H1 (cell line): ENCODE results near the gene SORCS3.

Experiments used
- EGR1 ChIP-seq: IDR thresholded peaks from 2 replicates; pipeline ENCODE4 v1.6.1; 2011; ENCODE audit warnings: low read depth, low read length, borderline replicate concordance
- POLR2A ChIP-seq, 2 experiments: IDR thresholded peaks; 1 replicate in 1 of 2; 2 replicates in 1 of 2; pipeline ENCODE4 v1.6.1; 2011; ENCODE audit warnings: low read depth in 2 of 2, low read length in 2 of 2, mild to moderate bottlenecking in 2 of 2; ENCODE audit errors: control extremely low read depth in 1 of 2
- POLR2AphosphoS5 ChIP-seq: IDR thresholded peaks from 2 replicates; pipeline ENCODE4 v1.6.1; 2011; ENCODE audit warnings: low read depth, low read length
- SP4 ChIP-seq: IDR thresholded peaks from 2 replicates; pipeline ENCODE4 v1.6.1; 2012; ENCODE audit warnings: low read length, inconsistent platforms
- SUZ12 ChIP-seq: fragments of 200-600 bp; sonication (generic); IDR thresholded peaks from 2 replicates; pipeline ENCODE4 v1.6.1; 2012; ENCODE audit warnings: mild to moderate bottlenecking, inconsistent platforms, low read length, moderate library complexity, mixed read lengths
- TAF1 ChIP-seq: IDR thresholded peaks from 2 replicates; pipeline ENCODE4 v1.6.1; 2011; ENCODE audit warnings: mild to moderate bottlenecking, low read depth, low read length

- TF ChIP-seq POLR2A (IDR thresholded peaks at IDR 0.05; ENCODE audit: control extremely low read depth in 1 of 2, low read depth in 2 of 2, low read length in 2 of 2) (no peak), EGR1 (no peak), TAF1 (no peak), POLR2AphosphoS5 (no peak), SP4 (no peak), SUZ12 (no peak)
Observed at GRCh38 chr10:105161767-105162166, 520.7 kb downstream of the SORCS3 start.
